ENCODE data around the gene MARK3.

Gene MARK3

GRCh38 chr14:103550451-103551337 is 165.5 kb downstream of the MARK3 start:
- no peak for DNase-seq (ENCODE audit: low spot score)

- DNase-seq (ENCODE audit: low spot score) = no peak
Observed at GRCh38 chr14:103551338-103551762, 166.1 kb downstream of the MARK3 start.

GRCh38 chr14:103552011-103552845 is 167.0 kb downstream of the MARK3 start:
- DNase-seq (ENCODE audit: low spot score) = no peak

- DNase-seq (ENCODE audit: low spot score) = no peak
Observed at GRCh38 chr14:103552846-103553210, 167.6 kb downstream of the MARK3 start.
